DND-41 (cell line): ENCODE results near the gene ATXN2.

Source experiments
- ATAC-seq: fragments of 200-7000 bp; cut with Tn5 transposase; 3 replicates; pipeline ENCODE4 v1.9.1; 2021; ENCODE audit warnings: low read depth; ENCODE audit not compliant: insufficient read depth
- DNase-seq: peaks from one replicate; pipeline ENCODE4 v3.0.0-alpha.2; 2020
- H2AFZ ChIP-seq: 2 replicates; pipeline ENCODE4 v1.6.0; 2012; ENCODE audit warnings: low read depth, low read length
- H3K27ac ChIP-seq: 2 replicates; pipeline ENCODE4 v1.5.1; 2012; ENCODE audit warnings: low read length, inconsistent platforms
- H3K27me3 ChIP-seq: fragments of 200-600 bp; sonication (generic); 2 replicates; pipeline ENCODE4 v1.6.0; 2012; ENCODE audit warnings: low read length, mild to moderate bottlenecking, inconsistent platforms; ENCODE audit not compliant: insufficient read depth, poor library complexity
- H3K36me3 ChIP-seq: 2 replicates; pipeline ENCODE4 v1.5.1; 2012; ENCODE audit warnings: low read length, inconsistent platforms; ENCODE audit not compliant: insufficient read depth
- H3K4me1 ChIP-seq: 2 replicates; pipeline ENCODE4 v1.5.1; 2012; ENCODE audit warnings: mild to moderate bottlenecking, low read length; ENCODE audit not compliant: insufficient read depth
- H3K4me2 ChIP-seq: 2 replicates; pipeline ENCODE4 v1.6.0; 2012; ENCODE audit warnings: mild to moderate bottlenecking, moderate library complexity, low read length, inconsistent platforms; ENCODE audit not compliant: insufficient read depth
- H3K4me3 ChIP-seq, 2 experiments: fragments of 200-600 bp in 1 of 2; shearing (Covaris generic) in 1 of 2; 2 replicates each; pipeline ENCODE4 v1.5.1; 2012 to 2016; ENCODE audit warnings: inconsistent platforms in 2 of 2, low read length in 2 of 2, mild to moderate bottlenecking in 2 of 2, low read depth in 1 of 2, moderate library complexity in 1 of 2
- H3K79me2 ChIP-seq: 2 replicates; pipeline ENCODE4 v1.6.0; 2012; ENCODE audit warnings: low read length, inconsistent platforms; ENCODE audit not compliant: insufficient read depth
- H3K9ac ChIP-seq: 2 replicates; pipeline ENCODE4 v1.6.0; 2012; ENCODE audit warnings: low read depth, mild to moderate bottlenecking, inconsistent platforms, low read length, moderate library complexity
- H3K9me3 ChIP-seq: 2 replicates; pipeline ENCODE4 v1.5.1; 2012; ENCODE audit warnings: low read length, moderate library complexity, mild to moderate bottlenecking, inconsistent platforms; ENCODE audit not compliant: insufficient read depth, severe bottlenecking
- H4K20me1 ChIP-seq: 2 replicates; pipeline ENCODE4 v1.6.0; 2012; ENCODE audit warnings: low read length; ENCODE audit not compliant: insufficient read depth
- CTCF ChIP-seq: IDR thresholded peaks from 2 replicates; pipeline ENCODE4 v1.5.1; 2012; ENCODE audit warnings: borderline replicate concordance, low read length, moderate library complexity, mild to moderate bottlenecking; ENCODE audit not compliant: poor library complexity, severe bottlenecking; ENCODE audit errors: extremely low read depth
- EZH2 ChIP-seq: IDR thresholded peaks from 3 replicates; pipeline ENCODE4 v1.6.1; 2012; ENCODE audit warnings: borderline replicate concordance, low read depth, mild to moderate bottlenecking, moderate library complexity, low read length, inconsistent platforms; ENCODE audit not compliant: severe bottlenecking

ATXN2 gene

GRCh38 chr12:111469401-111469800 is 129.7 kb downstream of the ATXN2 start:
- ATAC-seq: no peak
- Histone ChIP-seq H3K79me2 (no peaks in the 10 kb centered on the region), H3K4me1 (no peaks in the 10 kb centered on the region), H3K9me3 (no peaks in the 10 kb centered on the region), H2AFZ (no peak overlapping the region), H3K27me3 (no peaks in the 10 kb centered on the region), H3K9ac (no peak overlapping the region), H3K27ac (no peak overlapping the region), H4K20me1 (no peaks in the 10 kb centered on the region), H3K4me2 (no peak overlapping the region), H3K4me3 (no peak overlapping the region), H3K36me3 (peaks cover 71% of the 10 kb centered on the region)
- TF ChIP-seq EZH2 (no peak), CTCF (no peak)
- DNase-seq: no peak

GRCh38 chr12:111467857-111468241 is 131.3 kb downstream of the ATXN2 start:
- no peaks in the 10 kb centered on the region for H3K4me1 ChIP-seq
- H3K4me2 ChIP-seq: no peak overlapping the region
- H3K27ac ChIP-seq: no peak overlapping the region
- no peak overlapping the region for H3K4me3 ChIP-seq
- H3K79me2 ChIP-seq: no peaks in the 10 kb centered on the region
- ATAC-seq (no peak), DNase-seq (no peak)
- no peak overlapping the region for H3K9ac ChIP-seq
- H3K36me3 ChIP-seq: peaks cover 65% of the 10 kb centered on the region
- H4K20me1 ChIP-seq: no peaks in the 10 kb centered on the region
- no peaks in the 10 kb centered on the region for H3K9me3 ChIP-seq
- H3K27me3 ChIP-seq: no peaks in the 10 kb centered on the region
- no peak for TF ChIP-seq CTCF
- TF ChIP-seq EZH2: no peak
- no peak overlapping the region for H2AFZ ChIP-seq

DNA sequence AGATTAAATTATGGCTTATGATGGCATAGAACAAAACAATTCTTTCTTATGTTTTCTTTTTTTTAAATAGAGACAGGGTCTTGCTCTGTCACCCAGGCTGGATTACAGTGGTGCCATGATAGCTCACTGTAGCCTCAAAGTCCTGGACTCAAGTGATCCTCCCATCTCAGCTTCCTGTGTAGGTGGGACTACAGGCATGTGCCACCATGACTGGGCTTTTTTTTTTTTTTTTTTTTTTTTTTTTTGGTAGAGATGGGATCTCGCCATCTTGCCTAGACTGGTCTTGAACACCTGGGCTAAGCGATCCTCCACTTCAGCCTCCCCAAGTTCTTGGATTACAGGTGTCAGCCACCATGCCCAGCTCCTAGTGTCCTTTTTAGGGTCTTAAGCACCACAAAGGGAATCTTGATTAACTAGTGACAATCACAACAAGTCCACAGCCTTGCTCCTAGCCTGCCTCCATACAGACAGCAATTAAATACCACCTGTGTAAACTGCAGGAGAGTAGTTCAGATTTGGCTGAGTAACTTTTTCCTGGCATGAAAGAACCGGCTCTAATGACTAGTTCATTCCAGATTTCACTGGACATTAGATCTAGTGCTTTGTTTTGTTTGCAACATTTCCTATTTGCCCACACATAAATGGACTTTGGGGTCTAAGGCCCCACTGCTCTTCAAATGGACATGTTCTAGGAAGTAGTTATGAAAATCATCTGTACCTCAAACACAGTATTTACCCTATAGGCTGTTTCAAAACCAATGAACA is 131.8 kb downstream of the ATXN2 start:
- no peak overlapping the region for H3K9ac ChIP-seq
- no peak overlapping the region for H3K4me2 ChIP-seq
- no peaks in the 10 kb centered on the region for H3K79me2 ChIP-seq
- no peaks in the 10 kb centered on the region for H4K20me1 ChIP-seq
- no peak overlapping the region for H2AFZ ChIP-seq
- TF ChIP-seq EZH2 (no peak), CTCF (no peak)
- H3K27me3 ChIP-seq: no peaks in the 10 kb centered on the region
- ATAC-seq (peak; percentile 35; the same call in 1 of the 3 replicates), DNase-seq (no peak)
- H3K4me1 ChIP-seq: no peaks in the 10 kb centered on the region
- H3K27ac ChIP-seq: no peak overlapping the region
- peaks cover 61% of the 10 kb centered on the region for H3K36me3 ChIP-seq
- no peaks in the 10 kb centered on the region for H3K9me3 ChIP-seq
- no peak overlapping the region for H3K4me3 ChIP-seq
